ENCODE measurements around the gene HARBI1. TPM values are rescaled to one million over a fixed set of nuclear protein-coding genes. Genes with fewer than 3 reads are reported as not detected.

Gene HARBI1
- total and polyA plus RNA-seq, 2 of the 4 experiments (the other 2 are of a cell fraction): 2.7 to 5.2 TPM

Other genes with a start within 250 kb of the HARBI1 start
- gene MDK, start 235.6 kb downstream of the HARBI1 start, total RNA-seq (2012; rRNA removed): 23.1 and 25.8 TPM in 2 replicates
- gene MDK, start 235.6 kb downstream of the HARBI1 start, polyA plus RNA-seq (2012; rRNA removed): 377 and 389 TPM in 2 replicates
- 0.18 and 0.28 TPM in 2 replicates for gene CHRM4, start 225.5 kb downstream of the HARBI1 start, total RNA-seq (2012; rRNA removed)
- gene CHRM4, start 225.5 kb downstream of the HARBI1 start, polyA plus RNA-seq (2012; rRNA removed): 0.09 and 0.19 TPM in 2 replicates
- 16.7 and 18.3 TPM in 2 replicates for gene AMBRA1, start 23.2 kb downstream of the HARBI1 start, total RNA-seq (2012; rRNA removed)
- gene AMBRA1, start 23.2 kb downstream of the HARBI1 start, polyA plus RNA-seq (2012; rRNA removed): 9.4 and 10.2 TPM in 2 replicates
- 32.2 and 43.0 TPM in 2 replicates for gene ATG13, start 326 bp upstream of the HARBI1 start, total RNA-seq (2012; rRNA removed)
- gene ATG13, start 326 bp upstream of the HARBI1 start, polyA plus RNA-seq (2012; rRNA removed): 49.7 and 56.2 TPM in 2 replicates
- gene ARHGAP1, start 83.4 kb upstream of the HARBI1 start, total RNA-seq (2012; rRNA removed): 28.1 and 46.6 TPM in 2 replicates
- gene ARHGAP1, start 83.4 kb upstream of the HARBI1 start, polyA plus RNA-seq (2012; rRNA removed): 75.7 and 78.8 TPM in 2 replicates
- 9.5 and 10.3 TPM in 2 replicates for gene ZNF408, start 83.8 kb upstream of the HARBI1 start, total RNA-seq (2012; rRNA removed)
- gene ZNF408, start 83.8 kb upstream of the HARBI1 start, polyA plus RNA-seq (2012; rRNA removed): 10.4 and 11.1 TPM in 2 replicates
- gene F2, start 102.0 kb upstream of the HARBI1 start, total RNA-seq (2012; rRNA removed): not detected in 2 replicates
- gene F2, start 102.0 kb upstream of the HARBI1 start, polyA plus RNA-seq (2012; rRNA removed): not detected in 2 replicates
- gene CKAP5, start 229.1 kb upstream of the HARBI1 start, total RNA-seq (2012; rRNA removed): 79.2 and 82.8 TPM in 2 replicates
- 53.8 and 59.5 TPM in 2 replicates for gene CKAP5, start 229.1 kb upstream of the HARBI1 start, polyA plus RNA-seq (2012; rRNA removed)

Measured in IMR-90 (cell line).